Right atrium auricular region (tissue), 2 donors: ENCODE measurements around the gene CDCA3. TPM values are rescaled to one million over a fixed set of nuclear protein-coding genes. Genes with fewer than 3 reads are reported as not detected.

ENCODE experiments used
- DNase-seq: peaks from one replicate; pipeline ENCODE4 v3.0.0-alpha.2; 2019; ENCODE audit warnings: low spot score
- H3K27ac ChIP-seq, 2 donors: fragments of 200-600 bp; sonication (generic); 1 replicate in 1 of 2; 2 replicates in 1 of 2; pipeline ENCODE4 v1.5.1; 2016 to 2019
- H3K27me3 ChIP-seq, 2 donors: fragments of 200-600 bp; sonication (generic); one replicate each; pipeline versions ENCODE4 v1.5.1 to v1.6.0; 2017 to 2019
- H3K36me3 ChIP-seq: fragments of 200-600 bp; sonication (generic); one replicate; pipeline ENCODE4 v1.5.1; 2016
- H3K4me1 ChIP-seq, 2 donors: fragments of 200-600 bp; sonication (generic); one replicate each; pipeline versions ENCODE4 v1.5.1 to v1.6.0; 2017 to 2019
- H3K4me3 ChIP-seq, 2 donors: fragments of 200-600 bp; sonication (generic); 1 replicate in 1 of 2; 2 replicates in 1 of 2; pipeline ENCODE4 v1.5.1; 2017 to 2019; ENCODE audit warnings: mild to moderate bottlenecking in 1 of 2, moderate library complexity in 1 of 2
- H3K9me3 ChIP-seq, 2 donors: fragments of 200-600 bp; sonication (generic); one replicate each; pipeline ENCODE4 v1.5.1; 2019
- total RNA-seq, 2 donors: library from RNA; depleted of rRNA; stranded (reverse); fragments of >200 nt; gene quantifications; one replicate each; pipeline ENCODE4 v1.1.0, GENCODE V29; 2016
- TF ChIP-seq, protein P1 (sequence below), 2 donors: fragments of 200-600 bp; sonication (generic); IDR thresholded peaks; one replicate each; pipeline ENCODE4 v1.5.1; 2019; ENCODE audit warnings: antibody characterized with exemption in 2 of 2

The CDCA3 gene
- total RNA-seq, 2 donors from 2014 or later = 0.39 to 1.7 TPM

DNA sequence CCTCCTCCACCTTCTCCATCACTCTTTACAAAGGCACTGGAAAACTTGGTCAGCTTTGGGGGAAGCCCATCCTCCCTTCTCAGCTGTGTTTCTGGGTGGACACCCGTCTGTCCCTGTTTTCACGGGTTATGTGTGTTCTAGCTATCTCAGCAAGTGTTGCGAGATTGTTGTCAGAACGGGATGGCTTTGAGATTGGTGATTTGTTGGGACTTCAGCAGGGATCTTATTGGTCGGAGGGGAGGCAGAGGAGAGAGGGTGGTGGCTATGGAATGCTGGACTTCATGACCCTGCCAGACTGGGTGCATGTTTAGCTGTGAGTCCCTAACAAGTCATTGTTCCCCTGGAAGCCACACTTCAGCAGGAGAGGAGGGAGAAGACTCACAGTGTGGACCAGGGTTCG lies 3.0 kb upstream of the CDCA3 start:
- no peak for DNase-seq
- peaks cover 0 to 15% of the 10 kb centered on the region in 2 donors for H3K4me1 ChIP-seq
- H3K4me3 ChIP-seq = no peak overlapping the region
- H3K9me3 ChIP-seq = no peaks in the 10 kb centered on the region
- no peak overlapping the region for H3K27ac ChIP-seq
- TF ChIP-seq, protein P1, sequence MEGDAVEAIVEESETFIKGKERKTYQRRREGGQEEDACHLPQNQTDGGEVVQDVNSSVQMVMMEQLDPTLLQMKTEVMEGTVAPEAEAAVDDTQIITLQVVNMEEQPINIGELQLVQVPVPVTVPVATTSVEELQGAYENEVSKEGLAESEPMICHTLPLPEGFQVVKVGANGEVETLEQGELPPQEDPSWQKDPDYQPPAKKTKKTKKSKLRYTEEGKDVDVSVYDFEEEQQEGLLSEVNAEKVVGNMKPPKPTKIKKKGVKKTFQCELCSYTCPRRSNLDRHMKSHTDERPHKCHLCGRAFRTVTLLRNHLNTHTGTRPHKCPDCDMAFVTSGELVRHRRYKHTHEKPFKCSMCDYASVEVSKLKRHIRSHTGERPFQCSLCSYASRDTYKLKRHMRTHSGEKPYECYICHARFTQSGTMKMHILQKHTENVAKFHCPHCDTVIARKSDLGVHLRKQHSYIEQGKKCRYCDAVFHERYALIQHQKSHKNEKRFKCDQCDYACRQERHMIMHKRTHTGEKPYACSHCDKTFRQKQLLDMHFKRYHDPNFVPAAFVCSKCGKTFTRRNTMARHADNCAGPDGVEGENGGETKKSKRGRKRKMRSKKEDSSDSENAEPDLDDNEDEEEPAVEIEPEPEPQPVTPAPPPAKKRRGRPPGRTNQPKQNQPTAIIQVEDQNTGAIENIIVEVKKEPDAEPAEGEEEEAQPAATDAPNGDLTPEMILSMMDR (IDR thresholded peaks at IDR 0.05) = no peak
- H3K36me3 ChIP-seq = peaks cover 32% of the 10 kb centered on the region
- no peaks in the 10 kb centered on the region for H3K27me3 ChIP-seq

- Histone ChIP-seq H3K27me3 (no peaks in the 10 kb centered on the region), H3K4me3 (no peak overlapping the region), H3K27ac (peak overlapping the region in 1 of 2 donors; percentile 97), H3K36me3 (peaks cover 28% of the 10 kb centered on the region), H3K9me3 (no peaks in the 10 kb centered on the region), H3K4me1 (peaks cover 0 to 15% of the 10 kb centered on the region in 2 donors)
- no peak for DNase-seq
- TF ChIP-seq, protein P1 (IDR thresholded peaks at IDR 0.05) = no peak
These were observed 2.5 kb upstream of the CDCA3 start for GRCh38 chr12:6853626-6854025.

DNA sequence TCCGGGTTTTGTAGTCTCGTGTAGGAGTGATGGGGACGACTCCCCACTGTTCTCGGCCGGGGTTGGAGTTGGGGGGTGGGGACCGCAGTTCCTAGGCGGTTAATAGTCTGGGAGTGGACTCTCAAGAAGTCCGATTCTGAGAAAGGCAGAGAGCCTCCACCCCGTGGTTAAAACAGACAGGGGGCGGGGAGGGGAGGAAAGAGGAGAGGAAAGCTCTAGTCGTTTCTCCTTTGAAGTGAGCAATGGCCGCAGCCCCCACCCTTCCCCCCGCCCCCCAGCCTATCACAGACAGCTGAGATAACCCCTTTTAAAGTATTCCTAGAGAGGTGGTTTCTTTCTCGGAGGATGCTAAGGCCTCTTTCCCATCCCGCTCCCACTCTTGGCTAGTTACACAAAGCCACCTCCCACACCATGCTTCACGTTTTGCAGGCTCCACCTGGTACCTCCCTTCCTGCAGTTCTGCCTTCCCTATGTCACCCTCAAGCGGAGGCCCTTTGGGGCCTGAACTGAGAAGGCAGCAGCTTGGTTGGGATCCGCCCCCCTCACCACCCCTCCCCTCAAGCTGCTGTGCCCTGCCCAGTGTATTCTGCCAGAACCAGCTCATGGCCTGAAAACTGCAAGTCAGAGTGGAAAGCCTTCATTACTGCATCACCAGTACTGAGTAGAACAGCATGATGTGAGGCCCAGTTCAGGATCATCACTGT lies 1.7 kb upstream of the CDCA3 start:
- no peaks in the 10 kb centered on the region for H3K9me3 ChIP-seq
- DNase-seq = no peak
- H3K27me3 ChIP-seq = no peaks in the 10 kb centered on the region
- H3K4me3 ChIP-seq = peak overlapping the region; percentile 68 to 85
- peaks cover 20% of the 10 kb centered on the region for H3K36me3 ChIP-seq
- H3K4me1 ChIP-seq = peaks cover 0 to 15% of the 10 kb centered on the region in 2 donors
- TF ChIP-seq, protein P1 (IDR thresholded peaks at IDR 0.05) = no peak
- H3K27ac ChIP-seq = peak overlapping the region; percentile 60 to 97

DNA sequence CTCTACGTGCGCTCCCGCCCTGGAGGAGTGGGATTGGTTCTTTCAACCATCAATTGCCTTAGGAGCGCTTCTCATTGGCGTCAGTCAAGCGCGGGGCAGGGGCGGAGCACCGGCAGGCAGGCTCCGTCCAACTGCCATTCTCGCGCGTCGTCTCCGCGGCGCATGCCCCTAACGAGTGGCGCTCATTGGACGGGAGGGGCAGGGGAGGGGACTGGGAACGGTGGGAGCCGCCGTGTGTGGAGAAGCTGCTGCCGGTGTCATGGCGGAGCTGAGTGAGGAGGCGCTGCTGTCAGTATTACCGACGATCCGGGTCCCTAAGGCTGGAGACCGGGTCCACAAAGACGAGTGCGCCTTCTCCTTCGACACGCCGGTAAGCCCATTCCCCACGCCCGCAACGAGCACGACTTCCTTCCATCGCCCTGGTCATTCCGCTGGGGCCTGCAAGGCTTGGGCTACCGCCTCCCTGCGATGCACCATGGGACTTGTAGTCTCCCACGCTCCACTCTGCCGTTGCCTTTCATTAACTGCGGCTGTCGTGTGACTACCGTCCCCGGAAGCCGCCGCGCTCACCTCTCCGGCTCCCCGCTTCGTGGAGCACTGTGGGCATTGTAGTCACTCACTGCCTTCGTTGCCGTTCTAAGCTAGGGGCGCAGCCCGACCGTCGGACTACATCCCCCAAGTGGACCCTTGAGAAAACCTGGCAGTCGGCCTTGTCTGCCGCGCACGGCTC lies 1.0 kb upstream of the CDCA3 start, which contains the start of gene USP5:
Gene USP5, plus strand, starts transcription at position 230 of the 730 bp plus-strand sequence. Its CDS starts 30 bp downstream, at position 260.
- Histone ChIP-seq H3K27me3 (no peaks in the 10 kb centered on the region), H3K4me1 (peaks cover 0 to 15% of the 10 kb centered on the region in 2 donors), H3K27ac (peak within 1 kb of the TSS; percentile 97), H3K4me3 (peak within 1 kb of the TSS; percentile 68 to 85), H3K9me3 (no peaks in the 10 kb centered on the region), H3K36me3 (peaks cover 17% of the 10 kb centered on the region)
- TF ChIP-seq, protein P1 (IDR thresholded peaks at IDR 0.05) = no peak
- peak; percentile 99 for DNase-seq

DNA sequence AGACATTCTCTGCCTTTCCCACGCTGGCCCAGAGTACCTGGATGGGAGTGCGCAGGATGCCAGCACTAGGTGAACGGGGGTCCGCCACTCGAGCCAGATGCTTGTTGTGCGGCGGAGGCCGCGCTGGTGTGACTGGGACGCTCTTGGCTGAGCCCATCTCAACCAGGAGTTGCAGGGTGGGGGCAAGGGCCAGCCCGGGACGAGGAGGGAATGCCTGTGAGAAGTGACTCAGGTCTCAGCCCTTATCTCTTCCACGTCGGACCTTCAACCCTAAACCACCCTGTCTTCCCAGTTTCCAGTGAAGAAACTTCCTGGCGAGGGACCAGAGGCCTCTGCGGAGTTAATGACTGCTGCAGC lies 312 bp downstream of the CDCA3 start:
- Histone ChIP-seq H3K27me3 (no peaks in the 10 kb centered on the region), H3K4me3 (peak overlapping the region in 1 of 2 donors; percentile 68), H3K27ac (peak overlapping the region; percentile 97), H3K36me3 (peaks cover 17% of the 10 kb centered on the region), H3K9me3 (no peaks in the 10 kb centered on the region), H3K4me1 (peaks cover 0 to 15% of the 10 kb centered on the region in 2 donors)
- DNase-seq = no peak
- TF ChIP-seq, protein P1 (IDR thresholded peaks at IDR 0.05) = no peak
